GM19328 (cell line): ENCODE measurements around the gene CCDC90B.
"Not testable (repeated sequence)": the region's sequence is repeated elsewhere in the genome, so short reads cannot be mapped to it uniquely, and the experiment has no call there.

Experiments
- ATAC-seq: cut with Tn5 transposase; IDR thresholded peaks from one replicate; pipeline ENCODE4 v1.9.1; 2021; ENCODE audit warnings: mild to moderate bottlenecking, moderate library complexity; ENCODE audit not compliant: unreplicated experiment

Gene CCDC90B

GRCh38 chr11:83285771-83286528, at the start of gene CCDC90B:
Gene CCDC90B (minus strand): TSS chr11:83286367. CDS start chr11:83285972, 395 bp downstream.
- ATAC-seq: peak; percentile 87

- ATAC-seq: no peak
Observed at GRCh38 chr11:83335446-83336070, 49.4 kb upstream of the CCDC90B start.

GRCh38 chr11:83330303-83330702, 44.1 kb upstream of the CCDC90B start:
- no peak for ATAC-seq

GRCh38 chr11:83326326-83326725, 40.2 kb upstream of the CCDC90B start:
- ATAC-seq: no peak

GRCh38 chr11:83319346-83319745, 33.2 kb upstream of the CCDC90B start:
- no peak for ATAC-seq

GRCh38 chr11:83318931-83319330, 32.8 kb upstream of the CCDC90B start:
- ATAC-seq: no peak

- no peak for ATAC-seq
Observed at GRCh38 chr11:83317757-83318690, 31.9 kb upstream of the CCDC90B start.

- ATAC-seq: not testable (repeated sequence)
Observed at GRCh38 chr11:83316897-83317268, 30.7 kb upstream of the CCDC90B start.

- not testable (repeated sequence) for ATAC-seq
Observed at GRCh38 chr11:83316143-83316896, 30.2 kb upstream of the CCDC90B start.

- ATAC-seq: no peak
Observed at GRCh38 chr11:83312430-83312829, 26.3 kb upstream of the CCDC90B start.

GRCh38 chr11:83311701-83312100, 25.5 kb upstream of the CCDC90B start:
- no peak for ATAC-seq

- no peak for ATAC-seq
Observed at GRCh38 chr11:83310718-83311117, 24.6 kb upstream of the CCDC90B start.

- not testable (repeated sequence) for ATAC-seq
Observed at GRCh38 chr11:83308536-83308935, 22.4 kb upstream of the CCDC90B start.

- ATAC-seq: no peak
Observed at GRCh38 chr11:83306200-83307080, 20.3 kb upstream of the CCDC90B start.

GRCh38 chr11:83303316-83303715, 17.1 kb upstream of the CCDC90B start:
- no peak for ATAC-seq

- no peak for ATAC-seq
Observed at GRCh38 chr11:83302151-83302550, 16.0 kb upstream of the CCDC90B start.

- ATAC-seq: no peak
Observed at GRCh38 chr11:83299681-83300080, 13.5 kb upstream of the CCDC90B start.

- no peak for ATAC-seq
Observed at GRCh38 chr11:83294208-83294607, 8.0 kb upstream of the CCDC90B start.

GRCh38 chr11:83293457-83293774, 7.2 kb upstream of the CCDC90B start:
- no peak for ATAC-seq
